HL-60 (cell line): ENCODE results near the gene BRICD5.
A peak's percentile ranks its signal among the peaks of the same experiment; 100 is the strongest.

Experiments used
- DNase-seq, 2 experiments: peaks; one replicate each; pipeline ENCODE4 v3.0.0-alpha.2; 2010 to 2020; ENCODE audit warnings: low read depth in 1 of 2, low spot score in 1 of 2
- H3K27ac ChIP-seq: fragments of 250-450 bp; sonication (Bioruptor Pico); replicated peaks from 2 replicates; pipeline ENCODE4 v1.5.1; 2020; ENCODE audit warnings: mild to moderate bottlenecking, moderate library complexity
- H3K27me3 ChIP-seq: fragments of 250-450 bp; sonication (Bioruptor Pico); 2 replicates; pipeline ENCODE4 v1.5.1; 2021; ENCODE audit warnings: mild to moderate bottlenecking, moderate library complexity; ENCODE audit not compliant: insufficient read depth, poor library complexity, severe bottlenecking
- H3K4me3 ChIP-seq: replicated peaks from 2 replicates; pipeline ENCODE4 v1.5.1; 2011; ENCODE audit warnings: mild to moderate bottlenecking, control low read depth, low read length; ENCODE audit not compliant: insufficient read depth
- GABPA ChIP-seq: IDR thresholded peaks from 2 replicates; pipeline ENCODE4 v1.6.1; 2012; ENCODE audit warnings: low read depth
- POLR2AphosphoS5 ChIP-seq: IDR thresholded peaks from 2 replicates; pipeline ENCODE4 v1.6.1; 2012; ENCODE audit warnings: low read depth
- SPI1 ChIP-seq: IDR thresholded peaks from 2 replicates; pipeline ENCODE4 v1.6.1; 2012; ENCODE audit warnings: low read depth, mild to moderate bottlenecking, borderline replicate concordance
- TF ChIP-seq, protein P1 (sequence below): IDR thresholded peaks from one replicate; pipeline ENCODE4 v1.5.1; 2011; ENCODE audit warnings: low read length, control low read depth, inconsistent platforms; ENCODE audit not compliant: insufficient read depth
- TF ChIP-seq, protein P2 (sequence below): IDR thresholded peaks from 2 replicates; pipeline ENCODE4 v1.6.1; 2012; ENCODE audit warnings: low read depth; ENCODE audit not compliant: insufficient replicate concordance

BRICD5 gene

DNA sequence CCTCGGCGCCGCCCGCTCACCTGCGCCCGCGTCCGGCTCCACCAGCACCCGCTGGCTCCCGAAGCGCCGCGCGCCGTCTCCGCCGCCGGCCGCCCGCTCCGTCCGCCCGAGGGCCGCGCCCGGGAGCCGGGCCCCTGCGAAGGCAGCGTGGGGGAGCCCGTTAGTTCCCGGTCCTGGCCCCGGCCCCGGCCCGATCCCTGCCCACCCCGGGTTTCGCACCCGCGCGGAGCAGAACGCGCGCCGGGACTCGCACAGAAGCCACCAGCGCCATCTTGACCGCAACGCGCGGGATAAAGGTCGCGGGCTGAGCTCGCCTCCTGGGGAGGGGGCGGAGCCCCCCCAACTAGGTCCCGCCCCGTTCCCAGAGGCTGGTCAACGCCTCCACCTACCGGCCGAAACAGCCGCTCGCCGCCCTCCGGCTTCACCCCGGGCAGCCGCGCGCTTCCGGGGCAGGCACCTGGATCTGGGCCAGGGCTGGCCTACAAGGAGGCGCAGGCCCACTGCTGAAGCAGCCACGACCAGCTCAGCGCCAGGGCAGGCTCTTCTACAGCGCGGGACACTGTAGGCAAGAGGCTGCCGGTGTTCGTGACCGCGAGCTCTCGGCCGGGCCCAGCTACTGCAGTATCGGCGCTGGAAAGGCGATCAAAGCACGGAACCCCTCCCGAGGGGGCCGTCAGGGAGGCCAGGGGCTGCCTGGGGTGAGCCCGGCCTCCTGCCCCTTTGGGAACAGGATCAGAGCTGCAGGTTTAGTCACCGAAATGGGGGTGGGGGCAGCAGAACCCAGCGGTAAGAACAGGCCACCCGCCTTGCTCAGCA lies 40.8 kb upstream of the BRICD5 start, which contains the start of gene ECI1:
Gene ECI1, minus strand, starts transcription at position 292 of the 816 bp plus-strand sequence. Its CDS starts 21 bp downstream, at position 271.
- peak within 1 kb of the TSS; percentile 71 for H3K27ac ChIP-seq
- DNase-seq: peak; percentile 88 to 94
- no peaks in the 10 kb centered on the region for H3K27me3 ChIP-seq
- H3K4me3 ChIP-seq: peak within 1 kb of the TSS; percentile 63
- no peak for TF ChIP-seq GABPA
- TF ChIP-seq, protein P1, sequence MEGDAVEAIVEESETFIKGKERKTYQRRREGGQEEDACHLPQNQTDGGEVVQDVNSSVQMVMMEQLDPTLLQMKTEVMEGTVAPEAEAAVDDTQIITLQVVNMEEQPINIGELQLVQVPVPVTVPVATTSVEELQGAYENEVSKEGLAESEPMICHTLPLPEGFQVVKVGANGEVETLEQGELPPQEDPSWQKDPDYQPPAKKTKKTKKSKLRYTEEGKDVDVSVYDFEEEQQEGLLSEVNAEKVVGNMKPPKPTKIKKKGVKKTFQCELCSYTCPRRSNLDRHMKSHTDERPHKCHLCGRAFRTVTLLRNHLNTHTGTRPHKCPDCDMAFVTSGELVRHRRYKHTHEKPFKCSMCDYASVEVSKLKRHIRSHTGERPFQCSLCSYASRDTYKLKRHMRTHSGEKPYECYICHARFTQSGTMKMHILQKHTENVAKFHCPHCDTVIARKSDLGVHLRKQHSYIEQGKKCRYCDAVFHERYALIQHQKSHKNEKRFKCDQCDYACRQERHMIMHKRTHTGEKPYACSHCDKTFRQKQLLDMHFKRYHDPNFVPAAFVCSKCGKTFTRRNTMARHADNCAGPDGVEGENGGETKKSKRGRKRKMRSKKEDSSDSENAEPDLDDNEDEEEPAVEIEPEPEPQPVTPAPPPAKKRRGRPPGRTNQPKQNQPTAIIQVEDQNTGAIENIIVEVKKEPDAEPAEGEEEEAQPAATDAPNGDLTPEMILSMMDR: peak; percentile 8
- TF ChIP-seq SPI1: no peak
- TF ChIP-seq, protein P2, sequence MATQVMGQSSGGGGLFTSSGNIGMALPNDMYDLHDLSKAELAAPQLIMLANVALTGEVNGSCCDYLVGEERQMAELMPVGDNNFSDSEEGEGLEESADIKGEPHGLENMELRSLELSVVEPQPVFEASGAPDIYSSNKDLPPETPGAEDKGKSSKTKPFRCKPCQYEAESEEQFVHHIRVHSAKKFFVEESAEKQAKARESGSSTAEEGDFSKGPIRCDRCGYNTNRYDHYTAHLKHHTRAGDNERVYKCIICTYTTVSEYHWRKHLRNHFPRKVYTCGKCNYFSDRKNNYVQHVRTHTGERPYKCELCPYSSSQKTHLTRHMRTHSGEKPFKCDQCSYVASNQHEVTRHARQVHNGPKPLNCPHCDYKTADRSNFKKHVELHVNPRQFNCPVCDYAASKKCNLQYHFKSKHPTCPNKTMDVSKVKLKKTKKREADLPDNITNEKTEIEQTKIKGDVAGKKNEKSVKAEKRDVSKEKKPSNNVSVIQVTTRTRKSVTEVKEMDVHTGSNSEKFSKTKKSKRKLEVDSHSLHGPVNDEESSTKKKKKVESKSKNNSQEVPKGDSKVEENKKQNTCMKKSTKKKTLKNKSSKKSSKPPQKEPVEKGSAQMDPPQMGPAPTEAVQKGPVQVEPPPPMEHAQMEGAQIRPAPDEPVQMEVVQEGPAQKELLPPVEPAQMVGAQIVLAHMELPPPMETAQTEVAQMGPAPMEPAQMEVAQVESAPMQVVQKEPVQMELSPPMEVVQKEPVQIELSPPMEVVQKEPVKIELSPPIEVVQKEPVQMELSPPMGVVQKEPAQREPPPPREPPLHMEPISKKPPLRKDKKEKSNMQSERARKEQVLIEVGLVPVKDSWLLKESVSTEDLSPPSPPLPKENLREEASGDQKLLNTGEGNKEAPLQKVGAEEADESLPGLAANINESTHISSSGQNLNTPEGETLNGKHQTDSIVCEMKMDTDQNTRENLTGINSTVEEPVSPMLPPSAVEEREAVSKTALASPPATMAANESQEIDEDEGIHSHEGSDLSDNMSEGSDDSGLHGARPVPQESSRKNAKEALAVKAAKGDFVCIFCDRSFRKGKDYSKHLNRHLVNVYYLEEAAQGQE: peak; percentile 69
- peak; percentile 72 for TF ChIP-seq POLR2AphosphoS5

DNA sequence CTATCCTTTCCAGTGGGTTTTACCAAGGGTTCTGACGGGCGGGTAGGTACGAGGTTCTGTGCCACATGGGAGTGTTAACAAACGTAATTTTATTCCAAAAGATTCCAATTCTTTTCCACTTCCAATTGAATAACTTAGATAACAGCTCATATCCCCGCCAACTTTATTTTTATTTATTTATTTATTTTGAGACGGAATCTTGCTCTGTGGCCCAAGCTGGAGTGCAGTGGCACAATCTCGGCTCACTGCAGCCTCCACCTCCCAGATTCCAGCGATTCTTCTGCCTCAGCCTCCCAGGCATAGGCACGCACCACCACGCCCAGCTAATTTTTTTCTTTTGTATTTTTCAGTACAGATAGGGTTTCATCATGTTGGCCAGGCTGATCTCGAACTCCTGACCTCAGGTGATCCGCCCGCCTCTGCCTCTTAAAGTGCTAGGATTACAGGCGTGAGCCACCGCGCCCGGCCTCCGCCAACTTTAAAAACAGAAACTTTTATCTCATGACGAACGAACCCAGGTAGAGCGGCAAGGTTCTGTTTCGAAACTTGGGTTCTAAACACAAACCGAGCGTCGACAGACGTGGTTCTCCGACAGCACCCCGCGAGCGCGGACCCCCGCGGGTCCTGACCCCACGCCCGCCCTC lies 40.1 kb upstream of the BRICD5 start:
- peak overlapping the region; percentile 71 for H3K27ac ChIP-seq
- TF ChIP-seq POLR2AphosphoS5: no peak
- no peak for TF ChIP-seq GABPA
- TF ChIP-seq, protein P1: no peak
- no peak for TF ChIP-seq SPI1
- TF ChIP-seq, protein P2: no peak
- DNase-seq: peak in 1 of 2 experiments; percentile 35

DNA sequence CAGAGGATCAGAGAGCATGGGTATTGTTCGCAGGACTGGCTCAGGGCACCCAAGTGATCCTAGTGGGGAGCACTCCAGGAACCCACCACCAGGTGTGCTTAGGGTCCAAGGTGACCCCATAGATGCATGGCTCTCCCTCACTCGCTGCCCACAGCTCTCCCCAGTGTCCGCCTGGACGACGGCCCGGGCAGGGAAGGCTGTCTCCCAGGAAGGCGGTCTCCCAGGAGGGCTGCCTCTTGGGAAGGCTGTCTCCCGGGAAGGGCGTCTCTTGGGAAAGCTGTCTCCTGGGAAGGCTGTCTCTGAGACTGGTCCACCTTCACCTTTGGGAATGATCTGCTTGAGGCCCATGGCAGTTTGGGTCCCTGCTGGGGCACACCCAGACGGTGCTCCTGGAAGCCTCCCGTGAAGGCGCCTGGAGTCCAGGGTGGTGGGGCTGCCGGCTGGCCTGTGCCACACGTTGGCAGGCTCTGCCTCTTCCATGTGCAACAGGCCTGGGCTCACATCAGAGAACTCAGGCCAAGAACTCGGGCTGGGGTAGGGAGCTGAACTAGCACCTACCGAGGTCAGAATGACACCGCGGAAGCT lies 35.7 kb upstream of the BRICD5 start:
- no peak overlapping the region for H3K4me3 ChIP-seq
- no peak overlapping the region for H3K27ac ChIP-seq

More for the DNA sequence above, 40.1 kb upstream of the BRICD5 start:
- Histone ChIP-seq H3K27me3 (no peaks in the 10 kb centered on the region), H3K4me3 (peak overlapping the region; percentile 63)

More for the DNA sequence above, 35.7 kb upstream of the BRICD5 start:
- no peaks in the 10 kb centered on the region for H3K27me3 ChIP-seq
- DNase-seq: no peak
- TF ChIP-seq, protein P1: no peak
- TF ChIP-seq SPI1 (no peak), POLR2AphosphoS5 (no peak)
- TF ChIP-seq, protein P2: no peak
